K562 (cell line): ENCODE results near the gene IFNGR1. TPM values are rescaled to one million over a fixed set of nuclear protein-coding genes. Genes with fewer than 3 reads are reported as not detected.

ENCODE experiments used
- ATAC-seq: fragments of 200-7000 bp; cut with Tn5 transposase; 3 replicates; pipeline ENCODE4 v1.9.1; 2020; ENCODE audit warnings: moderate library complexity
- BruUV-seq: library from RNA; stranded (reverse); fragments of 400-500 nt; replicated peaks from 2 replicates; lab custom pipeline; 2021; lab: Mats Ljungman, UMichigan
- CTCF ChIA-PET: fragments of 300-600 bp; formaldehyde crosslinking; extraction: SDS; loops from one replicate; lab custom pipeline; 2021; ENCODE audit warnings: low intra/inter-chr PET ratio; lab: Yijun Ruan, JAX
- POLR2A ChIA-PET: fragments of 300-600, 350-650 bp; sonication (Branson Sonifier 250); formaldehyde crosslinking; extraction: SDS; loops from one replicate; lab custom pipeline; 2021; ENCODE audit warnings: antibody characterized with exemption, inconsistent platforms; lab: Yijun Ruan, JAX
- DNase-seq, 4 experiments: peaks; one replicate each; pipeline versions ENCODE4 v3.0.0 to v3.0.0-alpha.2; 2011 to 2018; ENCODE audit warnings: low spot score in 3 of 4, mixed read lengths in 3 of 4; ENCODE audit errors: extremely low read depth in 1 of 4
- FAIRE-seq: peaks from 2 replicates; lab custom pipeline; 2011; peaks lifted over from hg19 to GRCh38; lab: Jason Lieb, UNC
- H2AFZ ChIP-seq: 2 replicates; pipeline ENCODE4 v1.6.0; 2011; ENCODE audit warnings: low read depth, low read length, control low read depth, inconsistent platforms
- H3K27ac ChIP-seq: fragments of 200-600 bp; 3 replicates; pipeline ENCODE4 v1.8.0; 2011; ENCODE audit warnings: low read depth, mild to moderate bottlenecking, control low read depth, inconsistent platforms, low read length, moderate library complexity, mixed read lengths; ENCODE audit errors: extremely low read depth
- H3K27me3 ChIP-seq, 2 experiments: fragments of 300-600 bp in 1 of 2; 2 replicates in 1 of 2; 3 replicates in 1 of 2; pipeline versions ENCODE4 v1.6.0 to v1.8.0; 2011; ENCODE audit warnings: inconsistent platforms in 2 of 2, low read length in 2 of 2, mild to moderate bottlenecking in 1 of 2, mixed read lengths in 1 of 2, moderate library complexity in 1 of 2; ENCODE audit not compliant: control insufficient read depth in 2 of 2, insufficient read depth in 2 of 2
- H3K36me3 ChIP-seq: fragments of 300-600 bp; 3 replicates; pipeline ENCODE4 v1.8.0; 2011; ENCODE audit warnings: mild to moderate bottlenecking, low read length, inconsistent platforms; ENCODE audit not compliant: control insufficient read depth, insufficient read depth
- H3K4me1 ChIP-seq, 2 experiments: fragments of 200-600 bp in 1 of 2; replicated peaks in 1 of 2; 2 replicates in 1 of 2; 3 replicates in 1 of 2; pipeline versions ENCODE4 v1.5.1 to v1.8.0; 2011; ENCODE audit warnings: inconsistent platforms in 2 of 2, low read length in 2 of 2, mild to moderate bottlenecking in 1 of 2, mixed read lengths in 1 of 2, moderate library complexity in 1 of 2; ENCODE audit not compliant: control insufficient read depth in 2 of 2, insufficient read depth in 2 of 2
- H3K4me2 ChIP-seq: 2 replicates; pipeline ENCODE4 v1.6.1; 2011; ENCODE audit warnings: low read length, control low read depth, inconsistent platforms, mixed read lengths; ENCODE audit not compliant: insufficient read depth
- H3K4me3 ChIP-seq: fragments of 200-600 bp; sonication (generic), shearing (Covaris generic); 2 replicates; pipeline ENCODE4 v1.5.1; 2016; ENCODE audit warnings: control low read depth, inconsistent platforms
- H3K79me2 ChIP-seq: fragments of 200-600 bp; 3 replicates; pipeline ENCODE4 v1.8.0; 2011; ENCODE audit warnings: low read length, inconsistent platforms; ENCODE audit not compliant: control insufficient read depth, insufficient read depth
- H3K9ac ChIP-seq, 2 experiments: 2 replicates each; pipeline versions ENCODE4 v1.6.0 to v1.6.1; 2011; ENCODE audit warnings: low read depth in 2 of 2, low read length in 2 of 2, control low read depth in 1 of 2, inconsistent platforms in 1 of 2, mild to moderate bottlenecking in 1 of 2, mixed read lengths in 1 of 2; ENCODE audit not compliant: insufficient read depth in 1 of 2
- H3K9me1 ChIP-seq: one replicate; pipeline ENCODE4 v1.6.0; 2011; ENCODE audit warnings: inconsistent platforms, mild to moderate bottlenecking, low read length, moderate library complexity; ENCODE audit not compliant: control insufficient read depth, insufficient read depth
- H3K9me3 ChIP-seq: replicated peaks from 2 replicates; pipeline ENCODE4 v1.5.1; 2011; ENCODE audit warnings: low read depth, low read length, inconsistent platforms; ENCODE audit not compliant: control insufficient read depth, insufficient read depth
- H4K20me1 ChIP-seq: replicated peaks from 2 replicates; pipeline ENCODE4 v1.6.1; 2011; ENCODE audit warnings: low read length, inconsistent platforms, mixed read lengths; ENCODE audit not compliant: control insufficient read depth, insufficient read depth
- ARID3A ChIP-seq: IDR thresholded peaks from 2 replicates; pipeline ENCODE4 v1.6.1; 2012; ENCODE audit warnings: low read depth, low read length, improper control_type of control experiment, borderline replicate concordance
- CBX2 ChIP-seq: fragments of 200-600 bp; sonication (generic); IDR thresholded peaks from one replicate; pipeline ENCODE4 v1.6.1; 2012; ENCODE audit warnings: mild to moderate bottlenecking, low read length, inconsistent platforms; ENCODE audit not compliant: insufficient read depth, poor library complexity, severe bottlenecking
- DIDO1 ChIP-seq: fragments of 450-650 bp; IDR thresholded peaks from 2 replicates; pipeline ENCODE4 v1.6.1; 2016; ENCODE audit warnings: low read depth, missing biosample characterization, missing genetic modification characterization
- FIP1L1 ChIP-seq: fragments of 200-400 bp; formaldehyde crosslinking; IDR thresholded peaks from 2 replicates; pipeline ENCODE4 v1.6.1; 2018; ENCODE audit warnings: mild to moderate bottlenecking, low read depth, low read length; ENCODE audit not compliant: poor library complexity, severe bottlenecking
- FOXA1 ChIP-seq: fragments of 450-650 bp; IDR thresholded peaks from 2 replicates; pipeline ENCODE4 v1.6.1; 2016; ENCODE audit warnings: mild to moderate bottlenecking, borderline replicate concordance
- HMG20A ChIP-seq: fragments of 450-650 bp; formaldehyde crosslinking; conservative IDR thresholded peaks from 2 replicates; pipeline ENCODE4 v1.4.0; 2020; ENCODE audit warnings: mild to moderate bottlenecking, mixed read lengths
- KDM2B ChIP-seq: fragments of 250-450 bp; sonication (Bioruptor Pico); IDR thresholded peaks from 2 replicates; pipeline ENCODE4 v1.8.0; 2021; ENCODE audit warnings: mild to moderate bottlenecking, moderate library complexity
- MNT ChIP-seq, 2 experiments: fragments of 450-650 bp; conservative IDR thresholded peaks; 2 replicates each; pipeline ENCODE4 v1.6.1; 2017; ENCODE audit warnings: mild to moderate bottlenecking in 2 of 2, moderate library complexity in 2 of 2
- MXI1 ChIP-seq: IDR thresholded peaks from 2 replicates; pipeline ENCODE4 v1.6.1; 2011; ENCODE audit warnings: low read depth, mild to moderate bottlenecking, improper control_type of control experiment, low read length
- MYNN ChIP-seq, 2 experiments: sonication (generic); formaldehyde crosslinking in 1 of 2; IDR thresholded peaks; 2 replicates each; pipeline versions ENCODE4 v1.5.0 to v1.6.1; 2016 to 2020; ENCODE audit warnings: antibody characterized with exemption in 1 of 2, missing genetic modification reagents in 1 of 2
- NR2C2 ChIP-seq, 2 experiments: fragments of 200-800 bp in 1 of 2; sonication (Bioruptor generic) in 1 of 2; sonication (generic) in 1 of 2; formaldehyde crosslinking in 1 of 2; IDR thresholded peaks; 2 replicates each; pipeline versions ENCODE4 v1.6.1 to v1.8.0; 2016 to 2022; ENCODE audit warnings: mild to moderate bottlenecking in 1 of 2, missing compliant biosample characterization in 1 of 2, missing genetic modification characterization in 1 of 2, missing genetic modification reagents in 1 of 2
- SAP30 ChIP-seq: fragments of 200-600 bp; sonication (generic); IDR thresholded peaks from 2 replicates; pipeline ENCODE4 v1.6.1; 2012; ENCODE audit warnings: borderline replicate concordance, low read depth, mild to moderate bottlenecking, moderate library complexity, low read length, control low read depth, inconsistent platforms; ENCODE audit not compliant: insufficient read depth, poor library complexity, severe bottlenecking
- SRF ChIP-seq, 2 experiments: fragments of 250-450, 450-650 bp in 1 of 2; sonication (Bioruptor Pico) in 1 of 2; sonication (generic) in 1 of 2; formaldehyde crosslinking; IDR thresholded peaks; 2 replicates each; pipeline versions ENCODE4 v1.5.0 to v1.5.1; 2020 to 2022; ENCODE audit warnings: mild to moderate bottlenecking in 1 of 2, missing genetic modification reagents in 1 of 2
- TRIM24 ChIP-seq, 2 experiments: fragments of 450-650 bp; IDR thresholded peaks; 2 replicates each; pipeline ENCODE4 v1.6.1; 2016
- ZBED1 ChIP-seq: IDR thresholded peaks from 2 replicates; pipeline ENCODE4 v1.6.1; 2014
- ZNF41 ChIP-seq: fragments of 250-450 bp; sonication (Bioruptor Pico); conservative IDR thresholded peaks from 2 replicates; pipeline ENCODE4 v1.4.0; 2020; ENCODE audit warnings: mild to moderate bottlenecking
- WGBS: fragments of 100-300 bp; shearing (Covaris generic); methylation state at CpG from one replicate; pipeline ENCODE4 v1.1.6; 2016; ENCODE audit warnings: low coverage, mixed read lengths; ENCODE audit not compliant: insufficient coverage; ENCODE audit errors: missing lambda C conversion rate; 5-methylcytosine and 5-hydroxymethylcytosine counted together
- in situ Hi-C: fragments of 300-500 bp; cut with MboI; formaldehyde crosslinking; loops from 4 replicates; pipeline ENCODE4 v1.15.0; 2018; ENCODE audit warnings: inconsistent platforms, mixed read lengths
- intact Hi-C: fragments of 100-400 bp; cut with micrococcal nuclease; formaldehyde crosslinking; loops from 2 replicates; pipeline ENCODE4 v1.14.2; 2022
- polyA plus RNA-seq, 8 experiments: library from polyadenylated mRNA; depleted of rRNA in 4 of 8; stranded (reverse) in 5 of 8; unstranded in 3 of 8; fragments of >200 nt; fragmentation: Nextera tagmentation in 2 of 8; fragmentation: Illumina TruSeq in 1 of 8; extraction: Ambion mirVana in 2 of 8; extraction: Trizol in 1 of 8; gene quantifications; 2 replicates each; pipeline versions ENCODE4 v1.2.1 to v1.2.3, GENCODE V29; 2011 to 2014; ENCODE audit warnings: inconsistent platforms in 1 of 8, missing spikeins in 1 of 8
- total RNA-seq, 7 experiments: library from RNA; depleted of rRNA in 6 of 7; stranded (reverse); fragments of >200 nt in 6 of 7; fragmentation: Illumina TruSeq in 2 of 7; extraction: Trizol in 2 of 7; gene quantifications; 2 replicates each; pipeline versions ENCODE4 v1.2.1 to v1.2.3, GENCODE V29; 2011 to 2021; ENCODE audit warnings: low replicate concordance in 1 of 7

IFNGR1 gene
- total and polyA plus RNA-seq, 9 of the 15 experiments (the other 6 are each of a cell fraction or from before 2014, with no cell fraction given) = 14.7 to 47.0 (median 26.7) TPM

GRCh38 chr6:137230956-137231555 is 11.9 kb upstream of the IFNGR1 start (continued):
- no peak for TF ChIP-seq MNT (conservative IDR thresholded peaks at IDR 0.05)

- no peaks in the 10 kb centered on the region for H3K36me3 ChIP-seq
- intact Hi-C loops = no loop called here
- H2AFZ ChIP-seq = no peak overlapping the region
- no peaks in the 10 kb centered on the region for H3K79me2 ChIP-seq
- no peak for DNase-seq
- no peak overlapping the region for H3K4me2 ChIP-seq
- in situ Hi-C loops = no loop called here
- no peak overlapping the region for H3K27ac ChIP-seq
- no peaks in the 10 kb centered on the region for H3K9me3 ChIP-seq
- ATAC-seq = peak; percentile 41; the same call in 1 of the 3 replicates
- H3K9ac ChIP-seq = no peak overlapping the region
- no peak overlapping the region for H3K4me3 ChIP-seq
- H4K20me1 ChIP-seq = no peaks in the 10 kb centered on the region
- FAIRE-seq = no peak
- H3K4me1 ChIP-seq = peaks cover 3 to 24% of the 10 kb centered on the region in 2 experiments; a peak in 3 of 5 replicates
- BruUV-seq = no TSS peak
- CTCF ChIA-PET = no interaction called here
- 3% methylated on average over 5 of the region's 5 CpGs for WGBS
- H3K9me1 ChIP-seq = no peaks in the 10 kb centered on the region
- peaks cover 0 to 11% of the 10 kb centered on the region in 2 experiments; a peak in 3 of 5 replicates for H3K27me3 ChIP-seq
- POLR2A ChIA-PET = no interaction called here
- TF ChIP-seq MXI1 = no peak
- no peak for TF ChIP-seq KDM2B (CRISPR knock-in tag)
- TF ChIP-seq DIDO1 = no peak
- TF ChIP-seq ZBED1 = no peak
- TF ChIP-seq TRIM24 (IDR thresholded peaks at IDR 0.05) = no peak
- TF ChIP-seq FOXA1 = no peak
- TF ChIP-seq HMG20A (CRISPR knock-in tag) = no peak
- no peak for TF ChIP-seq ZNF41
- TF ChIP-seq SAP30 = no peak
- TF ChIP-seq NR2C2 (CRISPR knock-in tag; IDR thresholded peaks at IDR 0.05) = no peak
- no peak for TF ChIP-seq NR2C2 (tag; IDR thresholded peaks at IDR 0.05)
- TF ChIP-seq FIP1L1 = no peak
- no peak for TF ChIP-seq SRF (CRISPR knock-in tag; IDR thresholded peaks at IDR 0.05)
- no peak for TF ChIP-seq CBX2
- TF ChIP-seq ARID3A = no peak
- no peak for TF ChIP-seq MYNN (IDR thresholded peaks at IDR 0.05)
- no peak for TF ChIP-seq MYNN (CRISPR knock-in tag; IDR thresholded peaks at IDR 0.05)
These were observed 11.4 kb upstream of the IFNGR1 start for GRCh38 chr6:137230547-137230946.
